ENCODE measurements around the gene LIN7B.

LIN7B gene

DNA sequence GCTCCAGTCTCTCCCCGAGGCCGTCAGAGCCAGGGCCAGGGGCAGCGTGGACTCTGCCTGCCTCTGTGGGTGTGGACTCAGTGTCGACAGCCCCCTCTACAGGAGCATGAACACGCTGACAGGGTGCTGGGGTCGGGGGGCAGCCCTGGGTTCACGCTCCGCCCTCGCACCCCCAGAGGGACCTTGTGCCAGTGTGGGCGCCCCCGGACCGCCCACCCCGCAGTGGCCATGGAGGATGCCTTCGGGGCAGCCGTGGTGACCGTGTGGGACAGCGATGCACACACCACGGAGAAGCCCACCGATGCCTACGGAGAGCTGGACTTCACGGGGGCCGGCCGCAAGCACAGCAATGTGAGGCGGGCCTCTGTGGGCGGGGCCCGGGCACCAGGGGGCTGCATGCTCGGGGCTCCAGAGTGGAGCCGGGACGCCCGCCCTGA lies 51.7 kb downstream of the LIN7B start:
- DNase-seq (ENCODE audit: low spot score), result no peak

DNA sequence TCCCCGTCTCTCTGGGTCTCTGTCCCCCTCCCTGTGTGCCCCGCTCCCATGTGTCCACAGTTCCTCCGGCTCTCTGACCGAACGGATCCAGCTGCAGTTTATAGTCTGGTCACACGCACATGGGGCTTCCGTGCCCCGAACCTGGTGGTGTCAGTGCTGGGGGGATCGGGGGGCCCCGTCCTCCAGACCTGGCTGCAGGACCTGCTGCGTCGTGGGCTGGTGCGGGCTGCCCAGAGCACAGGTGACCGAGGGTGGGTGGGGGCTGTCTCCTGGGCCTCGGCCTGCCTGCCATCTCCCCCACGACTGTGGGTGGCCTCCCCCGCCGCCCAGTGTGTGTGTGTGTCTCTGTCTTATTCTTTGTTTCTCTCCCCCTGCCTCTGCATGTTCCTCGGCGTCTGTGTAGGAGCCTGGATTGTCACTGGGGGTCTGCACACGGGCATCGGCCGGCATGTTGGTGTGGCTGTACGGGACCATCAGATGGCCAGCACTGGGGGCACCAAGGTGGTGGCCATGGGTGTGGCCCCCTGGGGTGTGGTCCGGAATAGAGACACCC lies 53.8 kb downstream of the LIN7B start:
- no peak for DNase-seq (ENCODE audit: low spot score)

Data from activated CD4-positive, alpha-beta T cell treated with anti-CD3 and anti-CD28 coated beads, Interleukin-2, Interleukin-4, amounts not matched to agents 100 ng/mL and 50 ng/mL, durations not matched to agents 16 hours and 8 hours (primary cell).